ENCODE results near the gene KCNJ10.

KCNJ10 gene

GRCh38 chr1:159991513-159991912 lies 78.4 kb downstream of the KCNJ10 start:
- DNase-seq (ENCODE audit: low spot score) = no peak

GRCh38 chr1:159990005-159990404 lies 80.0 kb downstream of the KCNJ10 start:
- no peak for DNase-seq (ENCODE audit: low spot score)

GRCh38 chr1:159989581-159989980 lies 80.4 kb downstream of the KCNJ10 start:
- DNase-seq (ENCODE audit: low spot score) = peak; percentile 46

- no peak for DNase-seq (ENCODE audit: low spot score)
These were observed 82.0 kb downstream of the KCNJ10 start for GRCh38 chr1:159988006-159988405.

- no peak for DNase-seq (ENCODE audit: low spot score)
These were observed 82.8 kb downstream of the KCNJ10 start for GRCh38 chr1:159987186-159987585.

GRCh38 chr1:159986531-159986930 lies 83.4 kb downstream of the KCNJ10 start:
- DNase-seq (ENCODE audit: low spot score) = no peak

GRCh38 chr1:159986093-159986492 lies 83.9 kb downstream of the KCNJ10 start:
- no peak for DNase-seq (ENCODE audit: low spot score)

GRCh38 chr1:159985473-159985872 lies 84.5 kb downstream of the KCNJ10 start:
- DNase-seq (ENCODE audit: low spot score) = no peak

- no peak for DNase-seq (ENCODE audit: low spot score)
These were observed 86.3 kb downstream of the KCNJ10 start for GRCh38 chr1:159983681-159984080.

GRCh38 chr1:159982280-159982679 lies 87.7 kb downstream of the KCNJ10 start:
- DNase-seq (ENCODE audit: low spot score) = no peak

GRCh38 chr1:159981351-159982055 lies 88.5 kb downstream of the KCNJ10 start:
- no peak for DNase-seq (ENCODE audit: low spot score)

GRCh38 chr1:159980786-159981185 lies 89.2 kb downstream of the KCNJ10 start:
- DNase-seq (ENCODE audit: low spot score) = no peak

- DNase-seq (ENCODE audit: low spot score) = no peak
These were observed 89.9 kb downstream of the KCNJ10 start for GRCh38 chr1:159980076-159980475.

- DNase-seq (ENCODE audit: low spot score) = no peak
These were observed 90.7 kb downstream of the KCNJ10 start for GRCh38 chr1:159979257-159979656.

GRCh38 chr1:159978107-159978398 lies 91.9 kb downstream of the KCNJ10 start:
- DNase-seq (ENCODE audit: low spot score) = no peak

GRCh38 chr1:159977364-159978106 lies 92.4 kb downstream of the KCNJ10 start:
- DNase-seq (ENCODE audit: low spot score) = no peak

- no peak for DNase-seq (ENCODE audit: low spot score)
These were observed 95.5 kb downstream of the KCNJ10 start for GRCh38 chr1:159974350-159974965.

- no peak for DNase-seq (ENCODE audit: low spot score)
These were observed 96.5 kb downstream of the KCNJ10 start for GRCh38 chr1:159973350-159973940.

- no peak for DNase-seq (ENCODE audit: low spot score)
These were observed 97.3 kb downstream of the KCNJ10 start for GRCh38 chr1:159972443-159973205.

- no peak for DNase-seq (ENCODE audit: low spot score)
These were observed 99.0 kb downstream of the KCNJ10 start for GRCh38 chr1:159970932-159971342.

GRCh38 chr1:159968901-159969300 lies 101.1 kb downstream of the KCNJ10 start:
- no peak for DNase-seq (ENCODE audit: low spot score)

- no peak for DNase-seq (ENCODE audit: low spot score)
These were observed 104.7 kb downstream of the KCNJ10 start for GRCh38 chr1:159965263-159965662.
